ENCODE results near the gene CARNS1. TPM values are rescaled to one million over a fixed set of nuclear protein-coding genes. Genes with fewer than 3 reads are reported as not detected.

CARNS1 gene
- total and polyA plus RNA-seq, 10 of the 15 experiments (the other 5 are each of a cell fraction or from before 2014, with no cell fraction given): 0.02 to 0.14 (median 0.10) TPM; not detected in 3

GRCh38 chr11:67437082-67437808, 21.8 kb downstream of the CARNS1 start, which contains the start of gene PTPRCAP (continued):
- TF ChIP-seq NFIC (IDR thresholded peaks at IDR 0.05; ENCODE audit: low read depth, low read length) (no peak), RB1 (IDR thresholded peaks at IDR 0.05; ENCODE audit: borderline replicate concordance) (peak; percentile 43; the same call in 1 of the 2 replicates), ELK1 (IDR thresholded peaks at IDR 0.05; ENCODE audit: low read depth, low read length) (peak; percentile 14; the same call in 1 of the 2 replicates), ZSCAN29 (IDR thresholded peaks at IDR 0.05) (no peak), ZNF384 (IDR thresholded peaks at IDR 0.05; ENCODE audit: borderline replicate concordance, low read depth, low read length) (no peak)

- no TSS peak for BruUV-seq (replicated peaks)
- H4K20me1 ChIP-seq (ENCODE audit: control insufficient read depth, insufficient read depth): no peaks in the 10 kb centered on the region
- SMC1A ChIA-PET (ENCODE audit: uncharacterized antibody, unreplicated experiment): interaction anchor here (0.7 to 4.2 kb wide), 13 partner anchors 10 to 197 kb away, joined by 3 to 46 read pairs (median 8); partner anchors contain the start of genes AIP, PITPNM1, PPP1CA and RAD9A
- peaks cover 36% of the 10 kb centered on the region for H3K4me1 ChIP-seq (ENCODE audit: control insufficient read depth, insufficient read depth, low read length)
- peak overlapping the region; percentile 90 for H3K4me3 ChIP-seq
- WGBS (ENCODE audit: insufficient coverage, insufficient replicate concordance, low lambda C conversion rate, missing lambda C conversion rate): 3% methylated on average over 3 of the region's 3 CpGs
- RAD21 ChIA-PET (ENCODE audit: unreplicated experiment): interaction anchor here (0.6 to 7.2 kb wide), 19 partner anchors 10 to 192 kb away, joined by 3 to 112 read pairs (median 7); partner anchors contain the start of genes AIP, NUDT8, PITPNM1 and POLD4
- no peaks in the 10 kb centered on the region for H3K27me3 ChIP-seq (replicated peaks in 1 of 2; ENCODE audit: control insufficient read depth in 2 of 2, insufficient read depth in 2 of 2, low read length in 1 of 2)
- CTCF ChIA-PET: interaction anchor here (0.8 to 4.3 kb wide), 16 partner anchors 9 to 141 kb away, joined by 3 to 53 read pairs (median 4); partner anchors contain the start of genes CDK2AP2, PPP1CA, RPS6KB2 and TBC1D10C
- in situ Hi-C loops (cut with MboI): no loop called here
- FAIRE-seq (peak; percentile 31), DNase-seq (ENCODE audit: low read depth, low spot score) (no peak), ATAC-seq (no peak)
- peak overlapping the region; percentile 86 for H3K4me2 ChIP-seq (ENCODE audit: control insufficient read depth, insufficient read depth)
- H3K79me2 ChIP-seq (ENCODE audit: control insufficient read depth, insufficient read depth, low read length): peaks cover 57% of the 10 kb centered on the region
- POLR2A ChIA-PET: interaction anchor here (0.6 to 4.7 kb wide), 18 partner anchors 9 to 191 kb away, joined by 3 to 95 read pairs (median 6); partner anchors contain the start of genes AIP, CDK2AP2, GRK2 and NUDT8
- peak overlapping the region; percentile 99 for H3K27ac ChIP-seq (ENCODE audit: control insufficient read depth, insufficient read depth)
- peak overlapping the region; percentile 99 for H3K9ac ChIP-seq (ENCODE audit: control insufficient read depth, insufficient read depth, low read length)
- peaks cover 6 to 21% of the 10 kb centered on the region in 2 experiments; a peak in 3 of 4 replicates for H3K36me3 ChIP-seq (ENCODE audit: control insufficient read depth in 2 of 2, insufficient read depth in 2 of 2, low read length in 1 of 2)
- H2AFZ ChIP-seq (ENCODE audit: control insufficient read depth, low read depth, low read length): no peak overlapping the region
- intact Hi-C loops (cut with micrococcal nuclease; ENCODE audit: unreplicated experiment): loop anchor here (2.0 to 5.0 kb wide), 4 partner anchors 31 to 69 kb away; partner anchors contain the start of genes PPP1CA, TBC1D10C and TMEM134
- H3K9me3 ChIP-seq (replicated peaks; ENCODE audit: control insufficient read depth, insufficient read depth, low read length): no peaks in the 10 kb centered on the region
- TF ChIP-seq REST (IDR thresholded peaks at IDR 0.05; ENCODE audit: low read depth, low read length): no peak
- no peak for TF ChIP-seq BHLHE40 (IDR thresholded peaks at IDR 0.05; ENCODE audit: borderline replicate concordance in 1 of 2, low read depth in 2 of 2, low read length in 1 of 2)
- TF ChIP-seq POU2F2 (IDR thresholded peaks at IDR 0.05; ENCODE audit: borderline replicate concordance, low read depth, low read length): no peak
- TF ChIP-seq SMC3 (IDR thresholded peaks at IDR 0.05; ENCODE audit: borderline replicate concordance, low read length): no peak
- no peak for TF ChIP-seq BACH1 (IDR thresholded peaks at IDR 0.05; ENCODE audit: borderline replicate concordance)
- no peak for TF ChIP-seq RB1 (IDR thresholded peaks at IDR 0.05; ENCODE audit: borderline replicate concordance)
- TF ChIP-seq HCFC1 (IDR thresholded peaks at IDR 0.05; ENCODE audit: low read length): no peak
- TF ChIP-seq HDGF (IDR thresholded peaks at IDR 0.05): no peak
- no peak for TF ChIP-seq ATF2 (IDR thresholded peaks at IDR 0.05; ENCODE audit: low read length)
These were observed 22.3 kb downstream of the CARNS1 start for GRCh38 chr11:67437809-67438157.
